Stimulated activated CD4-positive, alpha-beta T cell treated with anti-CD3 and anti-CD28 coated beads, Interleukin-1b, Interleukin-23, amount 100 ng/mL, for 1 hour (primary cell): ENCODE results near the gene KLRF2.

ENCODE experiments used
- DNase-seq, 2 donors: peaks; one replicate each; pipeline ENCODE4 v3.0.0-alpha.2; 2020; ENCODE audit warnings: low read depth in 2 of 2

The KLRF2 gene

DNA sequence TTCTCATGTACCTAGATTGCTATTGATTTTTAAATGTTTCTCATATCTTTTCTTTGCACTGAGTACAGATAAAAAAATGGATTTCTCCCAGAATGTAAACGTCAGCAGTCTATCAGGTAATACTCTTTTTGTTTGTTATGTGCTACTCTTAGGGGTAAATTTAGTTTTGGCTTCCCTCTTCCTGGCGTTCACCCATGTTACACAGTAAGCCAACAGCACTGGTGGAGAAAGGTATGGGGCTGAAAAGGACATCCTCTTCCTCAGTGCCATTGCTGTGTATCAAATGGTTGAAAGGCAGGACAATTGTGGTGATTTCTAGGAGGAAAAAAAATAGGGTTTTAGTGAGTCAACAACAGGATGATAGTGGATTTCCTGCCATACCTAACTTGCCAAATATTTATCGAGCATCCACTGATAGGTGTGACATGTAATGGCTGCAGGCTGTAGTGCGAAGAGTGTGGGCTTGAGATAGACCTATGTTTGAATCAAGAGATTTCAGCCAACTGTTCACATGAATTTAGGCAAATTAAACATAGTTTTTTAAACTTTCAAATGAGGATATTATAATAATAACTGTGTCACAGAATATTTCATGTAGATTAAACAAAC is 7.5 kb downstream of the KLRF2 start:
- no peak for DNase-seq

DNA sequence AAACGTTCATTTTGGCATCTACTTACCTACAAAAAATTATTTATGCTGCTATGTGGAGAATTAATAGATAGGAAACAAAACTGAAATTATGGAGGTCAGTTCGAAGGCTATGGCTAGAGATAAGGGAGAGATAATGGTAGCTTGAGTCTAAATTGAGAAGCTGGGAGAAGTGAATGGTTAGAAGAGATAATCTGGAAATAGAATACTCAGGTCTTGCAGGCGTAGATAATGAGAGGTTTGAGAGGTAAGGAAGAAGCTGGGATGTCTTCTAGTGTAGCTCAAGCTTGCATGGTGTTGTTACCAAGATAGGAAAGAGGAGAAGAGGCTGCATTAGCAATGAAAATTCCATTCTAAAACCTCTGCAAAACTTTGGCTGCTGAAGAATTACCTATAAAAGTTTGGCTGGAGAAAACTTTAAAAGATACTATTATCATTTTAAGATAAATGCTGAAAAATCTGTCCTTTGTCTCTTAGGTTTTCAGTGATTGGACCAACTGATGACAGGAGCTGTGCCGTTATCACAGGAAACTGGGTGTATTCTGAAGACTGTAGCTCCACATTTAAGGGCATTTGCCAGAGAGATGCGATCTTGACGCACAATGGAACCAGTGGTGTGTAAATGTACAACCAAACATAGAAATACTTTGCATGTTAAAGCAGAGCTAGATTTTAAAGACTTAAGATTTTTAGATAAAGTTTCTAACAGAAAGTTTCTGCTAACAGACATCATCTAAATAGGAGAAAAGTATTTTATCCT is 14.1 kb downstream of the KLRF2 start:
- no peak for DNase-seq

DNA sequence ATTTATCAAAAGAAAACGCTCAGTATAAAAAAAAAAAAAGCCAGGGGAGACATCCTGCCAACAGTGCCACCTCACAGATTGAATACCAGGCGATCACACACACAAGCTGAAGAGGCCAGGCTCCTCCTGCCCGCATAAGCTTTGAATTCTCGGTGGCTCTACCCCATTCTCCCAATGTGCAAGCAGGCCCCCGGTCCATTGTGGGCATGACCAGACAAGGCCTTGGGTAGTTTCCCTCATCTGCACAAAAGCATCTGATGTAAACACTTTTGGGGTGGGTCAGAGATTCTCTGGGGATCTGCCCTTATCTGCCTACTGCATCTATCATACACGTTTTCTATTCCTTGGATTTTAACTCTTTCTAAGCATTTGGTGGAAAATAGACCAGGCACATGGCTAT is 16.2 kb downstream of the KLRF2 start:
- DNase-seq: no peak

DNA sequence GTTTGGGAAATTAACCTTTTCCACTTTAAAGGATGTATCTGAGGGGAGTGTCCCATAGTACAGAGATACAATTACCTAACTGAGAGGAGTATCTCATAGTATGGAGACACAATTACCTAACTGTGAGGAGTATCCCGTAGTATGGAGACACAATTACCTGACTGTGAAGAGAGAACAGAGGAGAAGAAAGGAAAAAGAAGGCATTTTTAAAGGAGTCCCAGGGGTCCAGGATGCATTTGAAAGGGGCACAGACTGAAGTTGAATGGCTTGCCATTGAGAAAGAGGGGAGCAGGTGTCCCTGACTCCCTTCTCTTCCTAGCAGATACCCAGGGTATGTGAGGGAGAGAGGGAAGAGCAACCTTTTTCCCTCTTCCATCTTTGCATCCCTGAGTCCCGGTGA is 17.9 kb downstream of the KLRF2 start:
- DNase-seq: no peak

DNA sequence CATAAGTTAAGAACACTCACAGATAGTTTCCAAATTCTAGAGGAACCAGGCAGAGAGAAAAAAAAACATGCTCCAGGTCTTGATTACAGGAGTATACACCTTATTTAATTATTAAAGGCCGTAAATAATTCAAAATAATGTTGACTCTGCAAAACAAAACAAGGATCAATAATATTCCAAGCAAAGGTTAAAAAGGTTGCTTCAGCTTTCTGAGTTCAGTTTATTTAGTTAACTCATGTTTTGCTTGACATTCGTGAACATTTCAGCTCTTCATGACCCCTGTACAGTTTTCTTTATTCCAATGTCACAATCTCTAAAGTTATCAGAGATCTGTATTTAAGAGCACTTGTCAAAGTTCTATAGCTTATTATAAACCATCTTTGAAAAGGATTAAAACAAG is 19.6 kb downstream of the KLRF2 start:
- DNase-seq: no peak

DNA sequence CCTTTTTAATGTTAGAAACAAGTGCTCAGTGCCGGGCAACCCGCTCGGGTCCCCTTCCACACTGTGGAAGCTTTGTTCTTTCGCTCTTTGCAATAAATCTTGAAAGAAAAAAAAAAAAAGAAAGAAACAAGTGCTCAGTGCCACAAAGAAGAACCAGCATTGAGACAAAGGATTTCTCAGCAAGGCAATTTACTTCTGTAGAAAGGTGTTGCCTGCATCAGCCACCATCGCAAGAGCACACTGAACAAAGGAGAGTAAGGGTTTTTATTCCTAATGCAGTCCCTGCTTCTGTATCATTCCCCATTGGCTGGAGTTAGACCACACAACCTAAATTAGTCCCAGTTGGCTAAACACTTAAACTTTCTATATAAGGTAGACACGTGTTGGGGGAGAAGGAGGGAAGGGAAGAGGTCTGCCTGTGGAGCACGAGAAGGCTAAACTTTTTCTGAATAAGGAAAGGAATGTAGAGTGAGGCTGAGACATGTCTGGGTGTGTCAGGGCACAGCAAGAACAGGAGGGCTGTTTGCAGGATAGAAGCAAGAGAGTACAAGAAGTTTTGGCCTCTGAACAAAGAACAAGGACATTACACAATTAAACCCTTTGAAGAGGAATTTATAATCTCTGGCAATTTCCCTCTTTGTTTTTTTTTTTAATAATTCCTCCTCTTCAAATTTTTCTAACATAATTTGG is 21.4 kb downstream of the KLRF2 start:
- DNase-seq: no peak

DNA sequence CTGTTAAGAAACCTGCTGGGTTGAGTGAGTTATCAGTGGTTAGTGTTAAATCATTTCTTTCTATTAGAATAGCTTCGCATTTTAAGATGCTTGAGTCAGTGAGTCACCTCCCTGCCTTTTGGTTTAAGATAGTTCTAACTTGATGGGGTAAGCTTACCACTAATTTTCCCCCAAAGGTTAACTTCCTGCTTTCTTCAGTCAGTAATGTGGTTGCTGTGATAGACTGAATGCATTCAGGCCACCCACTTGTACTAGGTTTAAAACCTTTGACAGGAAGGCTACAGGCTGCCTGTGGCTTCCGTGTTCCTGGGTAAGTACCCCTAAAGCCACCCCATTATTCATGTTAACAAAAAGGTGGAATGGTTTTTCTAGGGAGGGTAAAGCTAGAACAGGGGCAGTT is 25.6 kb downstream of the KLRF2 start:
- no peak for DNase-seq

DNA sequence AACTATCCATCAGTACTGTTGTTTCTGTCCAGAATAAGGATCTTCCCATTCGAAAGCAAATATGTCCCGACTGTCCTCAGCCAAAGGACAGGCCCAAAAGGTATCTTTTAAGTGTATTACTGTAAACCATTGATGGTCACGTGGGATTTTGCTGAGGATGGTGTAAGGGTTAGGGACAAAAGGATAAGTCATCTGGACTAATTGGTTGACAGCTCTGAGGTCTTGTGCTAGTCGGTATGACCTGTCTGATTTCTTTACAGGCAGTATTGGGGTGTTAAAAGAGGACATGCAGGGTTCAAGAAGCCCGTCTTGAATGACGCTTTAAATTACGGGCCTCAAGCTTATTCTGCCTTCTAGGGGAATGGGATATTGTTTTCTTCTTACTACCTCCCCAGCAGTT is 26.5 kb downstream of the KLRF2 start:
- DNase-seq: no peak

DNA sequence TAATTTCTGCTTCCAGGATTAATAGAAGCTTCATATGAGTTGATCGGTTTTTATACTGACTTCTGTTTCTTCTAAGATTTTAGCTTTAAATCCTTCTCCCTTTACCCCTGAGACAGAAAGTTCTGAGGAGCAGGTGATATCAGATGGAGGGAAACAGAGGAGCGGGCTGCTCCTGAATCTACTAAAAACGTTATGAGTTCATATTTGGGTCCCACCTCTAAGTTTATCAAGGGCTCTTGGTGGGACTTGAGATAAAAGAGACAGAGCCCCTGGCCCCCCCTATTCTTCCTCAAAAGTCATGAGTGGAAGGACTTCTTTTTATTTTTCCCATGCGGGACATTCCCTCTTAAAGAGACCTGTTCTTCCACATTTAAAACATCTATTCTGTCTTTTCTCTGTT is 27.1 kb downstream of the KLRF2 start:
- DNase-seq: no peak

DNA sequence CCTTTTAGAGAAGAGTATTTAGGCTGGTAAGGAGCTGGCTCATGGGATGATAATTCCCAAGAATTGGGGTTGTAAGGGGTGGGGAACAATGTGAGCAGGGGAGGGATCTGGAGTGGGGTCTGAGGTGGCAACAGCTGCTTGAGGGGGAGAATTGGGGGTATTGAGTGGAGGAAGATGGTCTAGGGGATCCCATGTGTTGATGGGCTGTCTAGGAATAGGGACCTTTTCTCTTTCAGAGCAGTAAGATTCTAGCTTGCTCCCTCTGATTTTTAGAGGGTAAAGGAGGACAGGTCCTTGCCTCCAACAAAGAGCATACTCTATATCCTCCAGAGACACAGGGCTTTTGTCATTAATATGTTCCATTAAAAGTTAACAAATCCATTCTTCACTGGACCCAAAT is 28.4 kb downstream of the KLRF2 start:
- no peak for DNase-seq

DNA sequence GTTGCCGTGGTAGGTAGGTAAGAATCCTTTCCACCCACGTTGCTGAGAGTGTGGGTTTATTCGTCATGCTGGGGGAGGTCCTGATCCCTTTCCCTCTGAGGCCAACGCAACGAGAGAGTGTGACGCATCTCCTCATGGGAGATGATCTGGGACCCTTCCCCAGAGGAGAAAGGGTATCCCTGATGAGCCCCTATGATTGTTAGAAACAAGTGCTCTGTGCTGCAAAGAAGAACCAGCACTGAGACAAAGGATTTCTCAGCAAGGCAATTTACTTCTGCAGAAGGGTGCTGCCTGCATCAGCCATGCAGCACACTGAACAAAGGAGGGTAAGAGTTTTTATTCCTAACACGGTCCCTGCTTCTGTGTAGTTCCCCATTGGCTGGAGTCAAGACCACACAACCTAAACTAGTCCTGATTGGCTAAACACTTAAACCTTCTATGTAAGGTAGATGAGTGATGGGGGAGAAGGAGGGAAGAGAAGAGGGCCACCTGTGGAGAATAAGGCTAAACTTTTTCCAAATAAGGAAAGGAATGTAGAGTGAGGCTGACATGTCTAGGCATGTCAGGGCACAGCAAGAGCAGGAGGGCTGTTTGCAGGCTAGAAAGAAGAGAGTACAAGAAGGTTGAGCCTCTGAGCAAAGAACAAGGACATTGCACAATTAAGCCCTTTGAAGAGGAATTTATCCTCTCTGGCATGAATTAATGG is 29.6 kb downstream of the KLRF2 start:
- no peak for DNase-seq

DNA sequence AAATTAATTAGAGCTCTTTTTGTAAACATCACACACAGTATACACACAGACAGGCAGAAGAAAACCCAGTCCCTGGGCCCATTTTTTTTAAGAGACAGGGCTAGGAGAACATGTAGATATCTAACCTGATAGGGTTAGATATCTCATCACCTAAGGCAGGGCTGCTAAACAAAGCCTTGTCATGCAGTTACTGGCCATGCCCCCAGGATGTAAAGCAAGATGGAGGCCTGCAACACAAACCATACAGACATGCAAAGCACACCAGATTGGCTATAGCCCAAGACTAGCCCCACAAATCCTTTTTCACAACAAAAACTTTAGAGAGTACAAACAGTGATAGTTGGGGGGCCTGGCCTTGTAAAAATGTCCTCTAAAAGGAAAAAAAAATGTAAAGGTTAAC is 30.4 kb downstream of the KLRF2 start:
- DNase-seq: no peak

DNA sequence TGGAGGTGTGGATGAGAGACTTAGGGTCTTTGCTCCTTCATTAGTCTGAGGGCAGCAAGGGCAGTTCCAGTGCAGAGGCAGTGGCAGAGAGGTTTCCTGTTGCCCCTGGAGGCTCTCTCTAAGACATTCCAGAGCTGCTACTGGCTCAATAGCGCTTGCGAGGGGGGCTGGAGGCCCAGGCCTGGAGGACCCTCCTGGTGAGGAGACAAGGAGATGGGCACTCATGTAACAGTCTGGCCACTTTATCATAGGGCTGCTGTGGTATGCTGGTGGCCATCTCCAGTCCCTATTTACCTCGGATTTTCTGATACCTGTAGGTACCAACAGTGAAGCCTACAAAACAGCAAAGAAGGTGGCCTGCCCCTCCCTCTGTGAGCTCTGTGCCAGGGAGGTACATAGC is 38.2 kb downstream of the KLRF2 start:
- no peak for DNase-seq

DNA sequence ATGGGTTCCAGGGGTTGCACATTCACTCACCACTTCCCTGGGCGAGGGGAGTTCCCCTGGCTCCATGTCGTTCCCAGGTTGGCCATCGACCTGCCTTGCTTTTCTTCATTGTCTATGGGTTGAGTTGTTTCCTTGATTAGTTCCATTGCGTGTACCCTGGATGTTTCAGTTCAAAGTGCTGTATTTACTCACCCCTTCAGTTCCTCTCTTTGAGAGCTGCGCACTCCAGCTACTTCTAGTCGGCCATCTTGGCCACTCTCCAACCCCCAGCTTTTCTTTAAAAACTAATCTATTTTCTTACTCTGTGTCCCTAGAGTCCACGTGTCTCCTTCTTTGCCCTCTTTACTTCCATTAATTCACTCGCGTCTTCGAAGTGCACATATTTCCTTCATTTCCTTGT is 39.2 kb downstream of the KLRF2 start:
- no peak for DNase-seq

DNA sequence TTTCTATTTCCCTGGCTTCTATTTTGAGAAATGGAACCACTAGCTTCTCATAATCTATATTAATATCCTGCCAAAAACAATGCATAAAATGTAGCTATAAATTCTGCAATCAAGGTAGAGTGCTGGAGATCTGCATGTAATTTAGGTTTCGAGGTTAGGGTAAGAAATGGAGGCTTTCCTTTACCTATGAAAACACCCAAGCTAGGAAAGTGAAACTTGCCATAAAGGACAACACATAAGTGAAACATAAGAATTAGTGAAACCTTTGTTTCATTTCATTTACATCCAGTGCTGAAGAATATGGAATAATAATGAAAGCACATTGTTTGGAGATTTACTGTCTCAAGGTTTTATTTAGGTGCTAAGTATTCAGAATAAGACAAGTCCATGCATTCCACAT is 41.1 kb downstream of the KLRF2 start:
- DNase-seq: no peak

DNA sequence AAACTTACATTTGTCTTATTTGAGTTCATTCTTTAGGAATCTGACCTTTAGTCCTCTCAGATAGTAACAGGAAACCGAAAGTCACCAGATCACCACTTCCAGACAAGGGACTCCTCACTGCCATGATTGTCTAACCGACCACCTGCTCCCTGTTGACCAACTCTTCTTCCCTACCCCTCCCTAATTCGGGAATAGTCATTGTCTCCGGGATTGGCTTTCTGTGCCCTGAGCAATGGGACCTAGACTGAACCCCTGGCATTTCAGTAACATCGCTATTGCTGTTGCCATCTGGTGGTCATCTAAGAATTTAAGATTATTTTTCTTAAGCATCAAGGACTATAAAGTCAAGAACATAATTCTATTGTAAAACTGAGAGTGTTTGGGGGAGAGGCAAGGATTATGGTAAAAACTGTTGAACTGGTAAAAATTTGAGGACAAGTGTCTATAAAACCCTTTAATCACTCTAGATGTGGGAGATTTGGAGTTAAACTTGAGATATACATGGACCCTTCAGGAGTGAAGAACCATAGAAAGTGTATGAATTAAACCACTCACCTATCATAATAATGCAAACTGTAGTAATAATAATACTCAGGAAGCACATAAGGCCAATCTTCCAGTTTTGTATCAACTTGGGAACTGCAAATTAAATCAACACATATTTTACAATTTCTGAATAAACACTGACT is 44.6 kb downstream of the KLRF2 start:
- DNase-seq: no peak

DNA sequence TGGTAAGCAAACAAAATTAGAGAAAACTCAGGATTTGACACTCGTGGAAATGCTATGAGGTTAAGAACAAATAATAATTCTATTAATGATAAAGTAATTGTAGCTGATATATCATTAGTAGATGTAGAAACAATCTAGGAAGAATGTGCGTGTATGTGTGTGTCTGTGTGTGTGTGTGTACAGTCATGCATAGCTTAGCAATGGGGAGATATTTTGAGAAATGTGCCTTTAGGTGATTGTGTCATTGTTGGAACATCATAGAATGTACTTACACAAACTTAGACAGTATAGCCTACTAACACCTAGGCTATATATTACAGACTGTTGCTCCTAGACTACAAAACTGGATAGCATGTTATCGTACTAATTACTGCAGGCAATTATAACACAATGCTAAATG is 45.6 kb downstream of the KLRF2 start:
- DNase-seq: no peak

DNA sequence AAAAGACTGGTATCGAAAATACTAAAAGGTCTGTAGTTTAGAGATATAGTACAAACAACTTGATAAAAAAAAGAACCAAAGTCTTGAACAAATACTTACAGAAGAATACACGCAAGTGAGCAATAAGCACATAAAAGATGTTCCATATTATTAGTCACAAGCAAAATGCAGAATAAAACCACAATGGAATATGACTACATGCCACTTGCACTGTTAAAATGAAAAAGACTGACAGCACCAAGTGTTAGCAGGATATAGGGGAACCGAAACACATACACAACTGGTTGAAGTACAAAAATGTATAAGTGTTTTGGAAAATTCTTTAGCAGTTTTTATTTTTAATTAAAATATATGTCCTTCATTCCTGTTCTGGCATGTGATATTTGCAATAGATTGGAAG is 47.3 kb downstream of the KLRF2 start:
- DNase-seq: no peak

DNA sequence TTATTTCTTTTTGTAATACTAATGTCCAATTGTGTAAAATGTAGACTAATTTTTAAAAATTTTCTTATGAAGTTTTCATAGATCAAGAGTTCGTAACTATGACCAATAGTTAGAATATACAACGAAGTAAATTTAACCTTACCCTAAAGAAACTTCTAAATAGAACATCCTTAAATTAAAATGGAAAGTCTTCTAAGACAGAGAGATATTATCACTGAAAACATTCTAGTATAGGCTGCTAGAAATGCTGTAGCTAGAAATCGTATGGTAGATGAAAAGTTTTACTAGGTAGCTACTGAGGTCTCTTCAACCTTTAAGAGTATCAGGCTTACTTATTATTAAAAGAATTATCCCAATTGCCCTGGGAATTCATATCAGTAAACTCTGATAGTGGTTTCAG is 50.0 kb downstream of the KLRF2 start:
- no peak for DNase-seq

DNA sequence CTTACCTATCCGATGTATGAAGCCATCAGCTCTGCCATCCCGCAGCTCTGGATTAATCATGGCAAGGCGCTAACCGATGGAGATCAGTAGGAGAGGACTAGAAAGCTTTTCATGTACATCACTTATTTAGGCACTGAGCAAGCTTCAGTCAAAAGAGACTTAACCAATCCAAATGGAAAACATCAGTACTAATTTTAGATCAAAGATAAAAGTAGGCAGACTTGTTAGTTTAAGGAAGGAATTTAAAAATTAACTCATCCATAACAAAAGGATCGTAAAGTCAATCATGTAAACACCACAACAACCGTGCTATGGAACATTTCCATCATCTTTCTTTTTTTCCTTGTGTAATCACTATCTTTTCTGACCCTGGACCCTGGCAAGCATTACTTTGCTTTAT is 51.0 kb downstream of the KLRF2 start, which contains the start of gene CLEC2A:
CLEC2A (minus strand) TSS at position 101 of the 400 bp plus-strand sequence; CDS start at position 60, 41 bp downstream.
- no peak for DNase-seq

DNA sequence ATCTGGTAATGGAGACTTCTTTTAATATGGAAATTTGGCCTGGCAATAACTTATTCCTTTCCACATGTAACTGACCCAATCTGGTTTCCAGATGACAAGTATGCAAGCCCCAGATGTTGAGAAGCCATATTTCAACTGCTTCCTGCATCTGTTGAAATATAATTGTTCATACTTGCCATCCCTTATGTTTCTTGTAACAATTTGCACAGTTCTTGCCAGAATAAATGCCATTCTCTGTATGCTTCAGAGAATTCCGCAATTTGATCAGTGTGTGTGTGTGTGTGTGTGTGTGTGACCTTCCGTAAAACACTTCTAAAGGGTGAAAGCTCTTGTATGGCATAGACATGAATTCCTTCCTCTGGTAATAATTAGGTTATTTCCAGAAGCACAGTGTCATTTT is 52.7 kb downstream of the KLRF2 start:
- no peak for DNase-seq

DNA sequence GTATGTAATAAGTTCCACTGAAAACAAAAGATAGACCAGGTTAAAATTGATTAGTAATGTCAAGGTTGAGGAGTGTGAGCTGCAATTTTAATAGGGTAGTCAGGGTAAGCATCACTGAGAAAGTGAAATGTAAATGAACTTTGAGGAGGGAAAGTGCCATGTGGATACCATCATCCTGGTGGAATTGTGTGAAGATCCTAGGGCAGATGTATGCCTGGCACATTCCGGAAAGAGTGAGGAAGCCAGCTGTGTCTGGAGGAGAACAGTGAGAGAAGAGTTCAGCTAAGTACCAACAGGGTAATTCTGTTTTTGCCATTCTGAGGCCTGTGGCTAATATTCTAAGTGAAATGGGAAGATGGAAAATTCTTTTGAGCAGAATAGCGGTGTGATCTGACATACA is 53.7 kb downstream of the KLRF2 start:
- DNase-seq: no peak
